Chondrocyte (in vitro differentiated cells): ENCODE measurements around the gene CAPN10. TPM values are rescaled to one million over a fixed set of nuclear protein-coding genes. Genes with fewer than 3 reads are reported as not detected.

Experiments
- DNase-seq: peaks from one replicate; pipeline ENCODE4 v3.0.0; 2021; ENCODE audit warnings: mixed read lengths, low spot score
- H3K27ac Mint-ChIP-seq: one replicate; pipeline ENCODE4 v1.8.0; 2021; ENCODE audit warnings: mild to moderate bottlenecking, moderate library complexity, mixed read lengths; ENCODE audit not compliant: unreplicated experiment
- H3K27me3 Mint-ChIP-seq: 2 replicates; pipeline ENCODE4 v1.8.0; 2021; ENCODE audit warnings: low read depth, mixed read lengths
- H3K36me3 Mint-ChIP-seq: 2 replicates; pipeline ENCODE4 v1.8.0; 2021; ENCODE audit warnings: low read depth, mixed read lengths
- H3K4me1 Mint-ChIP-seq: 2 replicates; pipeline ENCODE4 v1.8.0; 2021; ENCODE audit warnings: low read depth, mild to moderate bottlenecking, mixed read lengths
- H3K4me3 Mint-ChIP-seq: one replicate; pipeline ENCODE4 v1.8.0; 2021; ENCODE audit warnings: mild to moderate bottlenecking, moderate library complexity, mixed read lengths; ENCODE audit not compliant: unreplicated experiment
- H3K9me3 Mint-ChIP-seq: 2 replicates; pipeline ENCODE4 v1.8.0; 2021; ENCODE audit warnings: low read depth, mixed read lengths
- CTCF ChIP-seq: fragments of 200-600 bp; sonication (generic); IDR thresholded peaks from 2 replicates; pipeline ENCODE4 v1.5.0; 2021; ENCODE audit warnings: antibody characterized with exemption, mild to moderate bottlenecking, moderate library complexity
- total RNA-seq: library from RNA; stranded (reverse); gene quantifications from 3 replicates; pipeline ENCODE4 v1.2.1, GENCODE V29; 2021

The CAPN10 gene
- total RNA-seq, 1 donor from 2014 or later = 22.7 TPM

GRCh38 chr2:240556553-240557100 is 29.9 kb upstream of the CAPN10 start:
- Mint-ChIP-seq H3K27me3 (no peaks in the 10 kb centered on the region), H3K27ac (no peak overlapping the region), H3K36me3 (peaks cover 2% of the 10 kb centered on the region), H3K9me3 (no peaks in the 10 kb centered on the region), H3K4me3 (peak overlapping the region; percentile 33), H3K4me1 (peaks cover 26% of the 10 kb centered on the region)
- DNase-seq = no peak
- TF ChIP-seq CTCF = peak; percentile 58

DNA sequence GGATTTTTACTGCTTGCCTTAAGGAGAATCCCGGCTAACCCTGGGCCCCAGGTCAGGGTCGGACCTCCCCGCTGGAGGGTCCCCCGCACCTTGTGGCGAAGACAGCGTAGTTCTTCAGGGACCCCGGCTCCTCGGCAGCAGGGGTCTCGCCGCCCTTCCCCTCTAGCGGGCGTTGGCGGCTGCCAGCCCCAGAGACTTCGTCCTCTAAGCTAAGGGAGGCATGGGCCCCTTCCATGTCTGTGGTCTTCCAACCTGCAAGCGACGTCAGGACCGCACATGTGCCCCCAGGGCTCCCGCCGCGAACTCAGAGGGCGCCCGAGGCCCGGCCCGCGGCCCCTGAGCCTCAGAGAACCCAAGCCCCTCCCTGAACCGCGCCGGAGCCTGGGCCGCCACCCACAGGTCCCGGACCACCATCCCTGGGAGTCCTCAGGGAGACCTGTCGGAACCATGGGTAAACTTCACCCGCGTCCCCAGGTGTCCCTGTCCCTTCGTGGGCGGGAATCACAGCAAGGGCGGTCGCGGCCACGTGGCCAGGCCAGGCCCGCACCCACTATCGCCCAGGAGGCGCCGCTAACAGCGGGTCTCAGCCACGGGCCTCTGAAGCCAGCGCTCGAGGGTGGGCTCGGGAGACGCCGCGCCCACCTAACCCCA is 29.3 kb upstream of the CAPN10 start:
- Mint-ChIP-seq H3K27me3 (no peaks in the 10 kb centered on the region), H3K9me3 (no peaks in the 10 kb centered on the region), H3K4me3 (peak overlapping the region; percentile 33), H3K27ac (no peak overlapping the region), H3K4me1 (peaks cover 30% of the 10 kb centered on the region), H3K36me3 (no peaks in the 10 kb centered on the region)
- peak; percentile 94 for DNase-seq
- TF ChIP-seq CTCF = no peak

GRCh38 chr2:240557808-240558207 is 28.7 kb upstream of the CAPN10 start, which contains the start of gene ANKMY1:
ANKMY1 (minus strand) TSS chr2:240557988; CDS start chr2:240557335, 653 bp downstream.
- no peak for TF ChIP-seq CTCF
- H3K27me3 Mint-ChIP-seq = no peaks in the 10 kb centered on the region
- H3K9me3 Mint-ChIP-seq = no peaks in the 10 kb centered on the region
- no peak for DNase-seq
- peaks cover 30% of the 10 kb centered on the region for H3K4me1 Mint-ChIP-seq
- H3K27ac Mint-ChIP-seq = no peak within 1 kb of the TSS
- peak within 1 kb of the TSS; percentile 57 for H3K4me3 Mint-ChIP-seq
- H3K36me3 Mint-ChIP-seq = no peaks in the 10 kb centered on the region

DNA sequence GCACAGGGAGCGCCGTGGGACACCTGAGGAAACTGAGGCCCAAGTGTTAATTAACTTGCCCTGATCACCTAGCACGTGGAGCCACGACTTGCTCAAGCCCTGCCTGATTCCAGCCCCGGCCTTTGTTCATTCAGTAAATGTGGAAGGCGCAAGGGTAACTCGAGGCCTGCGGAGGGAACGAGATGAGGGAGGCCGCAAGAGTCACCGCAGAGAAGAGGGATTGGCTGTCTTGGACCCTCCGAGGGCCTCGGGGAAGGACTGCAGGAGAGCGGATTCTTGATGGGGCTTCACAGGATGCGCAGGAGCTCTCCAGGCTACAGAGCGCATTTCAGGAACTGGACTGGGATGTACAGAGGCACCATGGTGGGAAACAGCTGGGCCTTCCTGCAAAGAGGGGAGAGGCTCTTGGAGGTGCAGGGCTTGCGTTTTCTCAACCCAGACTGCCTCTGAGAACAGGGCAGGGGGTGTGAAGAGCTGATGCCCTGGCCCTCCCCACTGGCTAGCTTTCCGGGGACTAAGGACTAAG is 28.2 kb upstream of the CAPN10 start:
- H3K36me3 Mint-ChIP-seq = no peaks in the 10 kb centered on the region
- no peaks in the 10 kb centered on the region for H3K27me3 Mint-ChIP-seq
- H3K4me3 Mint-ChIP-seq = peak overlapping the region; percentile 57
- peaks cover 30% of the 10 kb centered on the region for H3K4me1 Mint-ChIP-seq
- H3K9me3 Mint-ChIP-seq = no peaks in the 10 kb centered on the region
- DNase-seq = no peak
- no peak overlapping the region for H3K27ac Mint-ChIP-seq
- TF ChIP-seq CTCF = no peak

GRCh38 chr2:240559286-240559685 is 27.2 kb upstream of the CAPN10 start:
- no peaks in the 10 kb centered on the region for H3K9me3 Mint-ChIP-seq
- H3K36me3 Mint-ChIP-seq = no peaks in the 10 kb centered on the region
- H3K27me3 Mint-ChIP-seq = no peaks in the 10 kb centered on the region
- no peak for DNase-seq
- no peak for TF ChIP-seq CTCF
- peak overlapping the region; percentile 73 for H3K4me3 Mint-ChIP-seq
- H3K27ac Mint-ChIP-seq = peak overlapping the region; percentile 65
- H3K4me1 Mint-ChIP-seq = peaks cover 30% of the 10 kb centered on the region
